ENCODE measurements around the gene LITAFD. TPM values are rescaled to one million over a fixed set of nuclear protein-coding genes. Genes with fewer than 3 reads are reported as not detected.

LITAFD gene
- total RNA-seq, 1 donor from 2014 or later, result not detected

- peaks cover 61 to 79% of the 10 kb centered on the region in 2 donors for H3K36me3 ChIP-seq
- intact Hi-C loops (cut with DNase I), result no loop called here
- no peaks in the 10 kb centered on the region for H3K27me3 ChIP-seq
These were observed 37.8 kb downstream of the LITAFD start for GRCh38 chr16:8919934-8920462.

GRCh38 chr16:8920645-8921346 is 38.6 kb downstream of the LITAFD start:
- intact Hi-C loops (cut with DNase I), result no loop called here
- TF ChIP-seq CTCF (IDR thresholded peaks at IDR 0.05), result no peak
- DNase-seq (ENCODE audit: low spot score in 2 of 2), result no peak
- Histone ChIP-seq H3K27me3 (no peaks in the 10 kb centered on the region), H3K36me3 (peaks cover 54 to 75% of the 10 kb centered on the region in 2 donors), H3K4me3 (no peak overlapping the region), H3K27ac (no peak overlapping the region), H3K9me3 (no peaks in the 10 kb centered on the region), H3K4me1 (no peaks in the 10 kb centered on the region)

More at GRCh38 chr16:8919934-8920462, 37.8 kb downstream of the LITAFD start:
- no peak overlapping the region for H3K4me3 ChIP-seq
- no peaks in the 10 kb centered on the region for H3K4me1 ChIP-seq
- no peak overlapping the region for H3K27ac ChIP-seq
- H3K9me3 ChIP-seq, result no peaks in the 10 kb centered on the region
- TF ChIP-seq CTCF (IDR thresholded peaks at IDR 0.05), result no peak
- no peak for DNase-seq (ENCODE audit: low spot score in 2 of 2)

GRCh38 chr16:8921347-8921984 is 39.3 kb downstream of the LITAFD start:
- intact Hi-C loops (cut with DNase I), result no loop called here
- H3K4me1 ChIP-seq, result no peaks in the 10 kb centered on the region
- DNase-seq (ENCODE audit: low spot score in 2 of 2), result no peak
- H3K9me3 ChIP-seq, result no peaks in the 10 kb centered on the region
- H3K27ac ChIP-seq, result no peak overlapping the region
- no peak for TF ChIP-seq CTCF (IDR thresholded peaks at IDR 0.05)
- H3K4me3 ChIP-seq, result no peak overlapping the region
- peaks cover 51 to 71% of the 10 kb centered on the region in 2 donors for H3K36me3 ChIP-seq
- no peaks in the 10 kb centered on the region for H3K27me3 ChIP-seq

- Histone ChIP-seq H3K27me3 (no peaks in the 10 kb centered on the region), H3K27ac (no peak overlapping the region), H3K36me3 (peaks cover 43 to 61% of the 10 kb centered on the region in 2 donors), H3K4me1 (no peaks in the 10 kb centered on the region), H3K9me3 (no peaks in the 10 kb centered on the region), H3K4me3 (no peak overlapping the region)
- TF ChIP-seq CTCF (IDR thresholded peaks at IDR 0.05), result no peak
- DNase-seq (ENCODE audit: low spot score in 2 of 2), result no peak
- intact Hi-C loops (cut with DNase I), result no loop called here
These were observed 41.0 kb downstream of the LITAFD start for GRCh38 chr16:8923199-8923598.

- Histone ChIP-seq H3K4me3 (no peak overlapping the region), H3K9me3 (no peaks in the 10 kb centered on the region), H3K27ac (no peak overlapping the region), H3K4me1 (no peaks in the 10 kb centered on the region), H3K36me3 (peaks cover 39 to 60% of the 10 kb centered on the region in 2 donors), H3K27me3 (no peaks in the 10 kb centered on the region)
- DNase-seq (ENCODE audit: low spot score in 2 of 2), result no peak
- no peak for TF ChIP-seq CTCF (IDR thresholded peaks at IDR 0.05)
- intact Hi-C loops (cut with DNase I), result no loop called here
These were observed 42.1 kb downstream of the LITAFD start for GRCh38 chr16:8924214-8924613.

Data from ascending aorta (tissue), 2 donors.